PC-3 (cell line): ENCODE data around the gene KAZN. TPM values are rescaled to one million over a fixed set of nuclear protein-coding genes. Genes with fewer than 3 reads are reported as not detected.

Experiments used
- ATAC-seq: fragments of 200-7000 bp; cut with Tn5 transposase; 2 replicates; pipeline ENCODE4 v1.9.1; 2020; ENCODE audit warnings: mild to moderate bottlenecking, moderate library complexity
- BruUV-seq: library from RNA; stranded (reverse); fragments of 400-500 nt; replicated peaks from 2 replicates; lab custom pipeline; 2021; lab: Mats Ljungman, UMichigan
- CTCF ChIA-PET: fragments of 300-600 bp; sonication (Branson Sonifier 250); formaldehyde crosslinking; loops from one replicate; lab custom pipeline; 2022; ENCODE audit warnings: antibody characterized with exemption; lab: Charles Lee
- POLR2A ChIA-PET: fragments of 300-600 bp; sonication (Branson Sonifier 250); formaldehyde crosslinking; loops from one replicate; lab custom pipeline; 2022; ENCODE audit warnings: antibody characterized with exemption; ENCODE audit not compliant: unreplicated experiment; lab: Charles Lee
- DNase-seq: peaks from one replicate; pipeline ENCODE4 v3.0.0-alpha.2; 2015
- H2AFZ ChIP-seq: fragments of 300-600 bp; sonication (generic); 2 replicates; pipeline ENCODE4 v1.6.0; 2016; ENCODE audit warnings: antibody characterized with exemption, low read length
- H3F3A ChIP-seq: fragments of 300-600 bp; sonication (generic); one replicate; pipeline ENCODE4 v1.6.0; 2017; ENCODE audit warnings: antibody characterized with exemption, low read length, control low read depth, mild to moderate bottlenecking; ENCODE audit not compliant: unreplicated experiment
- H3K27ac ChIP-seq: fragments of 300-600 bp; sonication (generic); 2 replicates; pipeline ENCODE4 v1.5.1; 2016; ENCODE audit warnings: mild to moderate bottlenecking, low read length
- H3K27me3 ChIP-seq: fragments of 300-600 bp; sonication (generic); 2 replicates; pipeline ENCODE4 v1.6.1; 2016; ENCODE audit warnings: low read length, mixed read lengths
- H3K36me3 ChIP-seq: fragments of 300-600 bp; sonication (generic); 2 replicates; pipeline ENCODE4 v1.6.1; 2016; ENCODE audit warnings: low read depth, mixed run types, low read length, mixed read lengths
- H3K4me1 ChIP-seq: fragments of 300-600 bp; sonication (generic); 2 replicates; pipeline ENCODE4 v1.5.1; 2016; ENCODE audit warnings: low read length; ENCODE audit not compliant: insufficient read depth
- H3K4me2 ChIP-seq: fragments of 300-600 bp; sonication (generic); 2 replicates; pipeline ENCODE4 v1.6.0; 2016; ENCODE audit warnings: low read length
- H3K4me3 ChIP-seq: fragments of 300-600 bp; sonication (generic); 2 replicates; pipeline ENCODE4 v1.5.1; 2016; ENCODE audit warnings: mild to moderate bottlenecking, low read length, mixed read lengths
- H3K79me2 ChIP-seq: fragments of 300-600 bp; sonication (generic); 2 replicates; pipeline ENCODE4 v1.6.1; 2017; ENCODE audit warnings: low read length, mixed read lengths
- H3K9ac ChIP-seq: fragments of 300-600 bp; sonication (generic); 2 replicates; pipeline ENCODE4 v1.6.0; 2016; ENCODE audit warnings: mild to moderate bottlenecking, low read length
- H3K9me2 ChIP-seq: fragments of 300-600 bp; sonication (generic); replicated peaks from 2 replicates; pipeline ENCODE4 v1.6.1; 2016; ENCODE audit warnings: mixed run types, low read length, mixed read lengths
- H3K9me3 ChIP-seq: fragments of 300-600 bp; sonication (generic); 2 replicates; pipeline ENCODE4 v1.6.1; 2016; ENCODE audit warnings: low read length, mixed read lengths
- H4K20me1 ChIP-seq: fragments of 300-600 bp; sonication (generic); 2 replicates; pipeline ENCODE4 v1.6.1; 2016; ENCODE audit warnings: low read length, mixed read lengths
- EZH2 ChIP-seq: fragments of 300-600 bp; sonication (generic); IDR thresholded peaks from one replicate; pipeline ENCODE4 v1.6.1; 2017; ENCODE audit warnings: antibody characterized with exemption, mild to moderate bottlenecking, low read length; ENCODE audit not compliant: unreplicated experiment
- EZH2phosphoT487 ChIP-seq: fragments of 300-600 bp; sonication (generic); IDR thresholded peaks from 2 replicates; pipeline ENCODE4 v1.6.1; 2018; ENCODE audit warnings: mild to moderate bottlenecking, antibody characterized with exemption, low read length, borderline replicate concordance
- intact Hi-C: fragments of 100-400 bp; cut with micrococcal nuclease; formaldehyde crosslinking; loops from 2 replicates; pipeline ENCODE4 v1.9.0; 2023
- total RNA-seq: library from RNA; depleted of rRNA; stranded (reverse); fragments of >200 nt; gene quantifications from 2 replicates; pipeline ENCODE4 v1.2.3, GENCODE V29; 2014
- TF ChIP-seq, protein P1 (sequence below): fragments of 300-600 bp; sonication (generic); conservative IDR thresholded peaks from 2 replicates; pipeline ENCODE4 v1.5.1; 2017; ENCODE audit warnings: antibody characterized with exemption, low read depth, mild to moderate bottlenecking, low read length

The KAZN gene
- total RNA-seq, 1 experiment from 2014 or later = 2.0 TPM

DNA sequence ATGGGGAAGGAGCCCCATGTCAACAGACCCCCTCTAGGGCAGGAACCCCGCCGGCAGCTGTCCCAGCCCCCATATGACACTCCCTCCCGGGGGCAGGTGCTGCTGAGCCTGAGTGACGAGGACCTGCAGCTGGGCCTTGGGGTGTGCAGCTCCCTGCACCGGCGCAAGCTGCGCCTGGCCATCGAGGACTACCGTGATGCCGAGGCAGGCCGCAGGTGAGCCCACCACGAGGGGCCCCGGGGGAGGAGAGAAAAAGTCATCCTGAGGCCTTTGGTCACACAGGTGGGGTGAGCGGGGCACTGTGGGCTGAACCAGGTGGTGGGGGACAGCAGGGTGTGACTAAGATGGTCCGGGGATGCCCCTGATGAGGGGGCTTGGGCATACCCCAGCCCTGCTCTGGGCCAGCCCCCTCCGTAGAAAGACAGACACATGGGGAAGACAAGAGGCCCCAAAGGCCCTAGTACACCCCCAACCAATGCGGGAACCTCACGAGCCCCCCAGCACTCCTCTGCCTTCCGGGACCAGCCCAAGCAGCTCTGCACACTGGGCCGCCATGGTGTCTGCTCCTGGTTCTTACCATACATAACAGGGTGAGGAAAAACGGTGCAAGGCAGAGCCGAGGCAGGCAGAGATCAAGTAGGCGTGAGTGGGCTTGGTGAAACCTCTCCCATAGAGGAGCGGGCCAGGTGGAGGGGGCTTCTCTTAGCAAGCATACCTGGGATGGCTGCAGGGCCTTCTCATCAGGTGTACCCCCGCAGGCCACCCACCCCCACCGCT is 496.4 kb downstream of the KAZN start:
- ATAC-seq = no peak
- BruUV-seq = no TSS peak

GRCh38 chr1:15095496-15095875 is 497.0 kb downstream of the KAZN start:
- BruUV-seq = no TSS peak
- Histone ChIP-seq H3K4me2 (no peak overlapping the region), H2AFZ (no peak overlapping the region), H3K9me2 (no peaks in the 10 kb centered on the region), H3K9me3 (no peaks in the 10 kb centered on the region), H3K79me2 (no peaks in the 10 kb centered on the region), H3K27me3 (no peaks in the 10 kb centered on the region), H3K4me3 (no peak overlapping the region), H3K4me1 (no peaks in the 10 kb centered on the region), H3K9ac (no peak overlapping the region), H4K20me1 (no peaks in the 10 kb centered on the region), H3K36me3 (no peaks in the 10 kb centered on the region), H3F3A (no peaks in the 10 kb centered on the region), H3K27ac (no peak overlapping the region)
- DNase-seq (no peak), ATAC-seq (no peak)
- intact Hi-C loops = no loop called here
- POLR2A ChIA-PET = no interaction called here
- TF ChIP-seq EZH2phosphoT487 (no peak), EZH2 (no peak)
- TF ChIP-seq, protein P1, sequence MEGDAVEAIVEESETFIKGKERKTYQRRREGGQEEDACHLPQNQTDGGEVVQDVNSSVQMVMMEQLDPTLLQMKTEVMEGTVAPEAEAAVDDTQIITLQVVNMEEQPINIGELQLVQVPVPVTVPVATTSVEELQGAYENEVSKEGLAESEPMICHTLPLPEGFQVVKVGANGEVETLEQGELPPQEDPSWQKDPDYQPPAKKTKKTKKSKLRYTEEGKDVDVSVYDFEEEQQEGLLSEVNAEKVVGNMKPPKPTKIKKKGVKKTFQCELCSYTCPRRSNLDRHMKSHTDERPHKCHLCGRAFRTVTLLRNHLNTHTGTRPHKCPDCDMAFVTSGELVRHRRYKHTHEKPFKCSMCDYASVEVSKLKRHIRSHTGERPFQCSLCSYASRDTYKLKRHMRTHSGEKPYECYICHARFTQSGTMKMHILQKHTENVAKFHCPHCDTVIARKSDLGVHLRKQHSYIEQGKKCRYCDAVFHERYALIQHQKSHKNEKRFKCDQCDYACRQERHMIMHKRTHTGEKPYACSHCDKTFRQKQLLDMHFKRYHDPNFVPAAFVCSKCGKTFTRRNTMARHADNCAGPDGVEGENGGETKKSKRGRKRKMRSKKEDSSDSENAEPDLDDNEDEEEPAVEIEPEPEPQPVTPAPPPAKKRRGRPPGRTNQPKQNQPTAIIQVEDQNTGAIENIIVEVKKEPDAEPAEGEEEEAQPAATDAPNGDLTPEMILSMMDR = no peak
- CTCF ChIA-PET = no interaction called here

More for the DNA sequence above, 496.4 kb downstream of the KAZN start:
- intact Hi-C loops = no loop called here
- no peak overlapping the region for H3K4me3 ChIP-seq
- H3K4me1 ChIP-seq = no peaks in the 10 kb centered on the region
- H4K20me1 ChIP-seq = no peaks in the 10 kb centered on the region
- no peak overlapping the region for H3K9ac ChIP-seq
- TF ChIP-seq EZH2 = no peak
- TF ChIP-seq, protein P1 = no peak
- TF ChIP-seq EZH2phosphoT487 = no peak
- no peak overlapping the region for H3K4me2 ChIP-seq
- no peaks in the 10 kb centered on the region for H3K9me2 ChIP-seq
- no peaks in the 10 kb centered on the region for H3K36me3 ChIP-seq
- H3K79me2 ChIP-seq = no peaks in the 10 kb centered on the region
- H3K27ac ChIP-seq = no peak overlapping the region
- no peaks in the 10 kb centered on the region for H3F3A ChIP-seq
- no peak overlapping the region for H2AFZ ChIP-seq
- POLR2A ChIA-PET = no interaction called here
- DNase-seq = no peak
- CTCF ChIA-PET = interaction anchor here (0.6 kb wide), 1 partner anchor 38 kb away, joined by 3 read pairs; no protein-coding TSS in a partner anchor
- no peaks in the 10 kb centered on the region for H3K9me3 ChIP-seq
- no peaks in the 10 kb centered on the region for H3K27me3 ChIP-seq

DNA sequence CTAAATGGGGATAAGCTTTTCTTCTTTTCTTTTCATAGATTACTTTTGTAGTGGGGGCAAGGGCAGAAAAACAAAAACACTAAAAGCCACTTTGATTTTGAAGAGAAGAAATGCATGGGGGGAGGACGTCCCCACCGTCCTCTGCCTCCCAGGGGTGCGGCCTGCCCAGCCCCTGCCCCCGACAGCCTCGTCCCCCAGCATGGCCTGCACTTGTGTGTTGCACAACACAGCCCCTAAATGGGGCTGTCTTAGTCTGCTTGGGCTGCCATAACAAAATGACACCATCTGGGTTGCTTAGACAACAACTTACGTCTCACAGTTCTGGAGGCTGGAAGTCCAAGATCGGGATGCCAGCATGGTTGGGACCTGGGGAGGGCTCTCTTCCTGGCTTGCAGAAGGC is 497.8 kb downstream of the KAZN start:
- Histone ChIP-seq H3K27me3 (no peaks in the 10 kb centered on the region), H4K20me1 (no peaks in the 10 kb centered on the region), H3K9ac (no peak overlapping the region), H2AFZ (no peak overlapping the region), H3K4me2 (no peak overlapping the region), H3F3A (no peaks in the 10 kb centered on the region), H3K27ac (no peak overlapping the region), H3K36me3 (no peaks in the 10 kb centered on the region), H3K9me3 (no peaks in the 10 kb centered on the region), H3K9me2 (no peaks in the 10 kb centered on the region), H3K79me2 (no peaks in the 10 kb centered on the region), H3K4me3 (no peak overlapping the region), H3K4me1 (no peaks in the 10 kb centered on the region)
- intact Hi-C loops = no loop called here
- DNase-seq (no peak), ATAC-seq (no peak)
- TF ChIP-seq, protein P1 = no peak
- no peak for TF ChIP-seq EZH2phosphoT487
- no peak for TF ChIP-seq EZH2
- BruUV-seq = no TSS peak
- ChIA-PET POLR2A (no interaction called here), CTCF (no interaction called here)
